SK-N-MC (cell line): ENCODE measurements around the gene UBD.
A peak's percentile ranks its signal among the peaks of the same experiment; 100 is the strongest.

Experiments
- DNase-seq: peaks from one replicate; pipeline ENCODE4 v3.0.0-alpha.2; 2011; ENCODE audit warnings: low read depth, low spot score
- H3K27ac ChIP-seq: fragments of 200-600 bp; sonication (generic); 2 replicates; pipeline ENCODE4 v1.5.1; 2016; ENCODE audit warnings: mixed run types
- H3K36me3 ChIP-seq: fragments of 200-600 bp; sonication (generic); 2 replicates; pipeline ENCODE4 v1.6.1; 2017; ENCODE audit warnings: antibody characterized with exemption, low read length, mixed read lengths; ENCODE audit not compliant: insufficient read depth
- H3K4me3 ChIP-seq: fragments of 200-600 bp; sonication (generic); 2 replicates; pipeline ENCODE4 v1.5.1; 2016
- H3K9ac ChIP-seq: fragments of 200-600 bp; sonication (generic); 2 replicates; pipeline ENCODE4 v1.8.0; 2017; ENCODE audit warnings: mixed run types, mixed read lengths; ENCODE audit not compliant: insufficient read length
- H3K9me3 ChIP-seq: fragments of 200-600 bp; sonication (generic); 2 replicates; pipeline ENCODE4 v1.6.1; 2017; ENCODE audit warnings: low read depth, mild to moderate bottlenecking, antibody characterized with exemption, low read length, moderate library complexity, mixed read lengths
- EZH2 ChIP-seq: fragments of 200-600 bp; sonication (generic); IDR thresholded peaks from one replicate; pipeline ENCODE4 v1.6.1; 2017; ENCODE audit warnings: antibody characterized with exemption
- FOXP2 ChIP-seq: optimal IDR thresholded peaks from 2 replicates; pipeline ENCODE3; 2011; ENCODE audit warnings: mild to moderate bottlenecking, moderate library complexity; ENCODE audit not compliant: insufficient read depth; ENCODE audit errors: extremely low read length, control extremely low read depth
- POLR2AphosphoS5 ChIP-seq: IDR thresholded peaks from 2 replicates; pipeline ENCODE4 v1.6.1; 2012; ENCODE audit warnings: mild to moderate bottlenecking, low read depth, low read length, borderline replicate concordance

Gene UBD

DNA sequence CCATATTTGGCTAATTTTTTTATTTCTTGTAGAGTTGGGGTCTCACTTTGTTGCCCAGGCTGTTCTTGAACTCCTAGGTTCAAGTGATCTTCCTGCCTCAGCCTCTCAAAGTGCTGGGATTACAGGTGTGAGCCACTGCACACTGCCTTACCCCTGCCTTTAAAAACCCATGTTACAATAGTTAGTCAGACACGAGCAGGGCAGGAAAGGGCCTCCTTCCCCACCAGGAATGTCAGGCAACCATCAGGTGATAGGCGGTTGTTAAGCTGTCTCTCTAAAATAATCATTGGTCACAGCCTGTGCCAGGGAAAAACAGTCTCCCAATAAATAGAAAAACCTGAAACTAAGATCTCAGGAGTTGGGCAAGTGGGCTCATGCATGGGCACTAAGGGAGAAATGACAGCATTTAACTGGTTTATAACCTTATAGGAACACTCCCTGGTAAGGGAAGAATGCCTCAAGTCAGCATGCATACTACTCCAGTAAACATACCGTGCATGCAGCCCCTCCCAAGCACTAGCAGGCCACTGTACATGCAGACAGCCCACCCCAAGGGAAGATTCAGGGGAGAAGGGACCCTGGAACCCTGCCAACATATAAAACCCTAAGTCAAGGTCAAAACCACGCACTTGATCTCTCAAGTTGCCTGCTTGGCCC lies 33.8 kb upstream of the UBD start:
- H3K9ac ChIP-seq, result no peak overlapping the region
- no peak for DNase-seq
- H3K4me3 ChIP-seq, result no peak overlapping the region
- H3K36me3 ChIP-seq, result no peaks in the 10 kb centered on the region
- H3K9me3 ChIP-seq, result no peaks in the 10 kb centered on the region
- no peak overlapping the region for H3K27ac ChIP-seq
- no peak for TF ChIP-seq FOXP2
- TF ChIP-seq EZH2, result no peak
- TF ChIP-seq POLR2AphosphoS5, result no peak

GRCh38 chr6:29591677-29592076 lies 32.1 kb upstream of the UBD start:
- Histone ChIP-seq H3K9me3 (no peaks in the 10 kb centered on the region), H3K36me3 (no peaks in the 10 kb centered on the region), H3K27ac (no peak overlapping the region), H3K4me3 (no peak overlapping the region), H3K9ac (no peak overlapping the region)
- DNase-seq, result no peak
- TF ChIP-seq EZH2 (no peak), POLR2AphosphoS5 (no peak), FOXP2 (no peak)

DNA sequence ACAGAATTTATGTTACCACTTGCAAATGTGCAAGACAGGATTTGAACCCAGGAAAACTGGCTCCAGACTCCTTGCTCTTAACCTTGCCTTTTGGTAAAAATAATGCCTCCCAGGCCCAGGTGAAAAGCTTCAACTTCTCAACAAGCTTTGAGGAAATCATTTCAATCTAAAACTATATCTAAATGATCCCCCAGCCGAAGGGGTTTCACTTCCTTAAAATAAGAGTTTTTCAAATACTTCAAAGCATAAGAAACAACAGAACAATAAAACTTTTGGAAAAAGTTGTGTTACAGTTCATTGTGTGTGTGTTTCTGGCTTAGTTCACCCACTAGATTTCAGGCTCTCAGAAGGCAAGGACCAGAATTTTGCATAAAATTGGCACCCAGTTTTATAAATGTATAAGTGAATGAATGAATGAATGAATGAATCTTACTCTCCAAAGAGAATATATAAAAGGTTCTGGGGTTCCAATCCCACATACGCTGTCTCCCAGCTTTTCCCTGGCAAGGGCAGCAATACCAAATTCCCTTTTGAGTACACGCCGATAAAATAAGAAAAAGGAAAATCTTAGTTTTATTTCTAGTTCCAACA lies 30.8 kb upstream of the UBD start:
- H3K9ac ChIP-seq, result no peak overlapping the region
- H3K4me3 ChIP-seq, result no peak overlapping the region
- no peak overlapping the region for H3K27ac ChIP-seq
- no peak for DNase-seq
- H3K9me3 ChIP-seq, result no peaks in the 10 kb centered on the region
- H3K36me3 ChIP-seq, result no peaks in the 10 kb centered on the region
- TF ChIP-seq EZH2, result no peak
- no peak for TF ChIP-seq FOXP2
- TF ChIP-seq POLR2AphosphoS5, result no peak

DNA sequence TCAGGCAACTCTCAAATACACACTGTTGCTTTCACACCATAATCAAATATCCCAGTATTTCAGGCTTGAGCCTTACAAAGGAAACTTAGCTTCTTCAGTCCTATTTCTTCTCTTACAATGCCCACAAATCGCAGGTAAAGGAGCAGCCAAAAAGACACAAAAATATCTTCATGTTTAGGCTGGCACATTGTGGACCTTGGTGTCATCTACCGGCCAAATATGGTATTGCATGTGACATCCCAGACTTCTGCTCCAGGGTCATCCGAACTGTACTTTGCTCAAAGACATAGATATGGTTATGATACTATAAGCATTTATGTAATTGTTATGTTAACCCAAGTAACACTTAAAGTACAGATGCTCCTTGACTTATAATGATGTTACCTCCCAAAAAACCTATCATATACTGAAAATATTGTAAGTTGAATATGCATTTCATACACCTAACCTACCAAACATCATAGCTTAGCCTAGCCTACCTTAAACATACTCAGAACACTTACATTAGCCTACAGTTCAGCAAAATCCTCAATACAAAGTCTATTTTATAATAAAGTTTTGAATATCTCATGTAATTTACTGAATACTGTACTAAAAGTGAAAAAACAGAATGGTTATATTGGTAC lies 30.0 kb upstream of the UBD start:
- H3K9ac ChIP-seq, result no peak overlapping the region
- no peaks in the 10 kb centered on the region for H3K9me3 ChIP-seq
- peak; percentile 18 for DNase-seq
- H3K36me3 ChIP-seq, result no peaks in the 10 kb centered on the region
- H3K4me3 ChIP-seq, result no peak overlapping the region
- no peak for TF ChIP-seq EZH2
- H3K27ac ChIP-seq, result no peak overlapping the region

GRCh38 chr6:29584821-29585220 lies 25.3 kb upstream of the UBD start, which contains the start of gene OR2H2:
OR2H2 (plus strand) TSS chr6:29585121; CDS start chr6:29587945, 2,824 bp downstream.
- Histone ChIP-seq H3K36me3 (no peaks in the 10 kb centered on the region), H3K9ac (no peak within 1 kb of the TSS), H3K9me3 (no peaks in the 10 kb centered on the region), H3K4me3 (no peak within 1 kb of the TSS), H3K27ac (no peak within 1 kb of the TSS)
- no peak for DNase-seq
- TF ChIP-seq EZH2 (no peak), POLR2AphosphoS5 (no peak), FOXP2 (no peak)

GRCh38 chr6:29577544-29577943 lies 18.0 kb upstream of the UBD start:
- H3K36me3 ChIP-seq, result no peaks in the 10 kb centered on the region
- TF ChIP-seq FOXP2 (no peak), EZH2 (no peak), POLR2AphosphoS5 (no peak)
- no peak overlapping the region for H3K27ac ChIP-seq
- no peak overlapping the region for H3K9ac ChIP-seq
- DNase-seq, result no peak
- no peak overlapping the region for H3K4me3 ChIP-seq
- H3K9me3 ChIP-seq, result no peaks in the 10 kb centered on the region

DNA sequence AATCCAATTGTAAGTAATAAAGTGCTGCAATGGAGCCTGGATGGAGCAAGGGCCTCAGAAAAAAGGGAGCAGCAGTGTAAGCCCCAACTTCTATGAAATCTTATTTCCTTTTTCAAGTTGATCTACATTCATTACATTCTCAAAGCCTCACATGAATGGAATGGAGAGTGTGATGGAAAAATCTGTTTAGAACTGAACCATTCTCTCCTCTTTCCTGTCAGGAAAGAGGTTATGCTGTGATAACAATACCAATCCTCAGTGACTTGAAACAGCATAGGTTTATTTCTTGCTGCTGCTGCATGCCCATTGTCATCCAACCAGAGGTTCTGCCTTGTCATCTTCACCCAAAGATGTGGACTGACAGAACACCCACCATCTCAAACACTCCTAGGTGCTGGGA lies 16.5 kb upstream of the UBD start:
- no peak for DNase-seq
- no peaks in the 10 kb centered on the region for H3K36me3 ChIP-seq
- no peak overlapping the region for H3K4me3 ChIP-seq
- no peak overlapping the region for H3K9ac ChIP-seq
- H3K27ac ChIP-seq, result no peak overlapping the region
- H3K9me3 ChIP-seq, result no peaks in the 10 kb centered on the region
- TF ChIP-seq FOXP2, result no peak
- TF ChIP-seq POLR2AphosphoS5, result no peak
- no peak for TF ChIP-seq EZH2

DNA sequence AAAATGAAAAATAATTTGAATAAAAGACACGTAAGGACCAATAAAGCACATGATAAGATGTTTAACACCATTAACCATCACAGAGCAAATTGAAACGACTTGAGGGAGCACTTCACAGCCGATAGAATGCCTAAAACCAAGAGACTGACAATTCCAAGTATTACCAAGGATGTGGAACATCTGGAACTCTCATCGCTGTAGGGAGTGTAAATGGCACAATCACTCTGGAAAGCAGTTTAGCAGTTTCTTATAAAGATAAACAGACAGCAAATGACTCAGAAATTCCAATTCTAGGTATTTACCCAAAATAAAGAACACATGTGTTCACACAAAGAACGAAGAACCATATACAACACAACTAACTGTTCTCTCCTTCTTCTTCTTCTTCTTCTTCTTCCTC lies 8.5 kb upstream of the UBD start:
- H3K9ac ChIP-seq, result no peak overlapping the region
- H3K36me3 ChIP-seq, result no peaks in the 10 kb centered on the region
- no peak overlapping the region for H3K4me3 ChIP-seq
- H3K9me3 ChIP-seq, result no peaks in the 10 kb centered on the region
- H3K27ac ChIP-seq, result no peak overlapping the region
- DNase-seq, result no peak
- TF ChIP-seq FOXP2, result no peak
- no peak for TF ChIP-seq EZH2
- no peak for TF ChIP-seq POLR2AphosphoS5
